DMS 273 (cell line): ENCODE data around the gene CALML3.

ENCODE experiments used
- DNase-seq: peaks from one replicate; lab custom pipeline; 2025; ENCODE audit not compliant: unreplicated experiment; lab: John Stamatoyannopoulos, UW

Gene CALML3

GRCh38 chr10:5523796-5524574 lies 776 bp upstream of the CALML3 start:
- no peak for DNase-seq

GRCh38 chr10:5525561-5526341 lies 990 bp downstream of the CALML3 start:
- no peak for DNase-seq

- DNase-seq: no peak
Observed at GRCh38 chr10:5526691-5527331, 2.0 kb downstream of the CALML3 start.

GRCh38 chr10:5527332-5528200 lies 2.8 kb downstream of the CALML3 start:
- DNase-seq: no peak

- no peak for DNase-seq
Observed at GRCh38 chr10:5528989-5529701, 4.4 kb downstream of the CALML3 start.

- no peak for DNase-seq
Observed at GRCh38 chr10:5529702-5530411, 5.1 kb downstream of the CALML3 start.

GRCh38 chr10:5530412-5530806 lies 5.6 kb downstream of the CALML3 start:
- DNase-seq: no peak

- DNase-seq: no peak
Observed at GRCh38 chr10:5530846-5531557, 6.2 kb downstream of the CALML3 start.

- DNase-seq: no peak
Observed at GRCh38 chr10:5531558-5532306, 7.0 kb downstream of the CALML3 start.

- DNase-seq: no peak
Observed at GRCh38 chr10:5532307-5532605, 7.5 kb downstream of the CALML3 start.

- DNase-seq: no peak
Observed at GRCh38 chr10:5532618-5533097, 7.9 kb downstream of the CALML3 start.

GRCh38 chr10:5533098-5533731 lies 8.5 kb downstream of the CALML3 start:
- DNase-seq: no peak

- DNase-seq: no peak
Observed at GRCh38 chr10:5534051-5534821, 9.5 kb downstream of the CALML3 start.

- no peak for DNase-seq
Observed at GRCh38 chr10:5534880-5535856, 10.4 kb downstream of the CALML3 start.

- no peak for DNase-seq
Observed at GRCh38 chr10:5536486-5537081, 11.8 kb downstream of the CALML3 start.

GRCh38 chr10:5537684-5538083 lies 12.9 kb downstream of the CALML3 start:
- no peak for DNase-seq
